HG02970 (cell line): ENCODE data around the gene GEMIN4.

ENCODE experiments used
- ATAC-seq: cut with Tn5 transposase; IDR thresholded peaks from one replicate; pipeline ENCODE4 v1.9.1; 2021; ENCODE audit warnings: mild to moderate bottlenecking, moderate library complexity, moderate number of reproducible peaks; ENCODE audit not compliant: unreplicated experiment, low FRiP score

GEMIN4 gene

GRCh38 chr17:745406-745805, 6.7 kb downstream of the GEMIN4 start:
- ATAC-seq = no peak

- no peak for ATAC-seq
Observed at GRCh38 chr17:744937-745336, 7.1 kb downstream of the GEMIN4 start.

- ATAC-seq = no peak
Observed at GRCh38 chr17:743139-743538, 8.9 kb downstream of the GEMIN4 start.

- no peak for ATAC-seq
Observed at GRCh38 chr17:742147-742793, 9.8 kb downstream of the GEMIN4 start.

- ATAC-seq = no peak
Observed at GRCh38 chr17:740240-741017, 11.6 kb downstream of the GEMIN4 start.

- no peak for ATAC-seq
Observed at GRCh38 chr17:737561-738113, 14.4 kb downstream of the GEMIN4 start.

- ATAC-seq = no peak
Observed at GRCh38 chr17:733743-734142, 18.3 kb downstream of the GEMIN4 start.

GRCh38 chr17:732902-733720, 19.0 kb downstream of the GEMIN4 start:
- peak; percentile 29 for ATAC-seq

GRCh38 chr17:732067-732901, 19.8 kb downstream of the GEMIN4 start, which contains the start of gene TLCD3A:
Gene TLCD3A (plus strand): TSS chr17:732596. CDS start chr17:732648, 52 bp downstream.
- ATAC-seq = peak; percentile 47

GRCh38 chr17:731644-732066, 20.4 kb downstream of the GEMIN4 start:
- no peak for ATAC-seq

- no peak for ATAC-seq
Observed at GRCh38 chr17:728911-729310, 23.2 kb downstream of the GEMIN4 start.

- no peak for ATAC-seq
Observed at GRCh38 chr17:726271-726919, 25.7 kb downstream of the GEMIN4 start.

GRCh38 chr17:725746-726145, 26.3 kb downstream of the GEMIN4 start:
- ATAC-seq = no peak

GRCh38 chr17:725084-725483, 27.0 kb downstream of the GEMIN4 start:
- no peak for ATAC-seq

GRCh38 chr17:721540-721937, 30.5 kb downstream of the GEMIN4 start:
- ATAC-seq = no peak

GRCh38 chr17:720706-721539, 31.1 kb downstream of the GEMIN4 start:
- ATAC-seq = no peak

- no peak for ATAC-seq
Observed at GRCh38 chr17:718075-718474, 34.0 kb downstream of the GEMIN4 start.

GRCh38 chr17:708132-708531, 43.9 kb downstream of the GEMIN4 start:
- ATAC-seq = no peak

GRCh38 chr17:705863-706262, 46.2 kb downstream of the GEMIN4 start:
- no peak for ATAC-seq
